Esophagus muscularis mucosa (tissue), 4 donors: ENCODE data around the gene ZNF652. TPM values are rescaled to one million over a fixed set of nuclear protein-coding genes. Genes with fewer than 3 reads are reported as not detected.
A peak's percentile ranks its signal among the peaks of the same experiment; 100 is the strongest.

Experiments used
- DNase-seq: peaks from one replicate; pipeline ENCODE4 v3.0.0-alpha.2; 2017; ENCODE audit errors: extremely low spot score
- H3K27ac ChIP-seq, 4 donors: fragments of 200-600 bp; sonication (generic); replicated peaks in 1 of 4; 1 replicate in 3 of 4; 2 replicates in 1 of 4; pipeline ENCODE4 v1.5.1; 2016 to 2019; ENCODE audit warnings: mild to moderate bottlenecking in 1 of 4
- H3K27me3 ChIP-seq, 4 donors: fragments of 200-600 bp; sonication (generic); one replicate each; pipeline versions ENCODE4 v1.5.1 to v1.6.0; 2016 to 2019
- H3K36me3 ChIP-seq, 4 donors: fragments of 200-600 bp; sonication (generic); one replicate each; pipeline ENCODE4 v1.5.1; 2016 to 2019
- H3K4me1 ChIP-seq, 4 donors: fragments of 200-600 bp; sonication (generic); one replicate each; pipeline ENCODE4 v1.5.1; 2016 to 2019
- H3K4me3 ChIP-seq, 4 donors: fragments of 200-600 bp; sonication (generic); 1 replicate in 2 of 4; 2 replicates in 2 of 4; pipeline ENCODE4 v1.5.1; 2016 to 2019; ENCODE audit warnings: mild to moderate bottlenecking in 4 of 4, moderate library complexity in 1 of 4
- H3K9me3 ChIP-seq, 4 donors: fragments of 200-600 bp; sonication (generic); 1 replicate in 3 of 4; 2 replicates in 1 of 4; pipeline ENCODE4 v1.5.1; 2016 to 2019
- EP300 ChIP-seq: sonication (generic); formaldehyde crosslinking; IDR thresholded peaks from one replicate; pipeline ENCODE4 v1.6.1; 2017; ENCODE audit warnings: antibody characterized with exemption
- POLR2A ChIP-seq: fragments of 450-650 bp; IDR thresholded peaks from one replicate; pipeline ENCODE4 v1.6.1; 2017; ENCODE audit warnings: antibody characterized with exemption, moderate library complexity, mild to moderate bottlenecking, low read depth
- POLR2AphosphoS5 ChIP-seq, 2 donors: sonication (generic); formaldehyde crosslinking; IDR thresholded peaks; one replicate each; pipeline ENCODE4 v1.6.1; 2017; ENCODE audit warnings: antibody characterized with exemption in 2 of 2
- WGBS: methylation state at CpG from one replicate; pipeline ENCODE4 v1.1.5; 2018; 5-methylcytosine and 5-hydroxymethylcytosine counted together
- intact Hi-C: fragments of 100-400 bp; cut with DNase I; formaldehyde crosslinking; loops from one replicate; pipeline ENCODE4 v1.15.1; 2023
- total RNA-seq, 4 donors: library from RNA; depleted of rRNA; stranded (reverse); fragments of >200 nt; gene quantifications; one replicate each; pipeline versions ENCODE4 v1.1.0 to v1.2.1, GENCODE V29; 2016
- TF ChIP-seq, protein P1 (sequence below), 3 experiments: fragments of 200-600 bp in 2 of 3; fragments of 450-650 bp in 1 of 3; sonication (generic) in 2 of 3; IDR thresholded peaks; one replicate each; pipeline ENCODE4 v1.5.1; 2017 to 2019; ENCODE audit warnings: antibody characterized with exemption in 3 of 3, mild to moderate bottlenecking in 2 of 3, moderate library complexity in 1 of 3

ZNF652 gene
- total RNA-seq, 4 donors from 2014 or later: 59.3 to 100.0 (median 83.0) TPM

DNA sequence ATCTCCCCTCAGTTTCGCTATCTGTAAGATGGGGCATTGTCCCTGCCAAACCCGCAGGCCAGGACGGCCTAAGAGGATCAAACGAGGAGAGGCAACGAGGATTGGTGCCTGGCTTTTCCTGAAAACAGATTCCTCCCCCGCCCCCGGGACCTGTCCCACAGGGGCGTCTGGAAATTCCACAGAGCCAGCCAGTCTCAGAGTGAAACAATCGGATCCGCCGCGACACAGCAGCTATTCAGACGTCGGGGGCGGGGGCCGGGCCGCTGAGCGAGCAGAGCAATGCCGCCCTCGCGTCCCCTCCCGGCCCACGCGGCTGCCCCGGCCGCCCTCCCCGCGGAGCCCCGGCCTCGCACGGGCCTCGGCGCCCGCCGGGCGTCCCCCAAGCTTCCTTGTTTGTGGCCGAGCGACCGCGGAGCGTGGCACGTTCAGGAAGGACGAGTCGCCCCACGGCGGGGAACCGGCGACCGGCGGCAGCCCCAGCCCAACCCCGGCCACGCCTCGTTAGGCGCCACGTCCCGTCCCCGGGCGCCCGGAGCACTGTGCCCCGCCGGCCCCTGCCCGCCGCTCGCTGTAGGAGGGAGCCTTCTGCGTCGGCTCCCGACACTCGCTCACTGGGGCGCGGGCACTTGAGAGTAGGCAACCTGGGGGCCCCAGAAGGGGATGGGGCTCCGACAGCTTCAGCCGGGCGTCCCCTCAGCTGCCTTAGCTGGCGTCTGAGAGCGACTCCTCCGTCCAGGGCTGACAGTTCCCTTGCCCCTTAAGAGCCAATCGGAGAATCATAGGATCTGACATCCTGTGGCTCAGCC, 101.8 kb downstream of the ZNF652 start:
- peak overlapping the region; percentile 66 to 78 (median 70) for H3K27ac ChIP-seq
- DNase-seq: no peak
- peaks cover 10 to 19% (median 18%) of the 10 kb centered on the region in 4 donors for H3K4me1 ChIP-seq
- no peaks in the 10 kb centered on the region for H3K9me3 ChIP-seq
- H3K27me3 ChIP-seq: peaks cover 0 to 16% (median 0%) of the 10 kb centered on the region in 4 donors
- peak overlapping the region; percentile 61 to 82 (median 66) for H3K4me3 ChIP-seq
- intact Hi-C loops: no loop called here
- TF ChIP-seq POLR2A: no peak
- TF ChIP-seq POLR2AphosphoS5 (IDR thresholded peaks at IDR 0.05): peak in 1 of 2 donors; percentile 25
- WGBS: 7% methylated on average over 15 of the region's 77 CpGs
- H3K36me3 ChIP-seq: no peaks in the 10 kb centered on the region

- 22% methylated on average over 4 of the region's 10 CpGs for WGBS
- TF ChIP-seq POLR2AphosphoS5 (IDR thresholded peaks at IDR 0.05): no peak
- H3K36me3 ChIP-seq: no peaks in the 10 kb centered on the region
- intact Hi-C loops: no loop called here
- peak overlapping the region; percentile 61 to 82 (median 66) for H3K4me3 ChIP-seq
- peak overlapping the region; percentile 66 to 78 (median 70) for H3K27ac ChIP-seq
- DNase-seq: no peak
- peaks cover 10 to 19% (median 18%) of the 10 kb centered on the region in 4 donors for H3K4me1 ChIP-seq
- peaks cover 0 to 16% (median 0%) of the 10 kb centered on the region in 4 donors for H3K27me3 ChIP-seq
- H3K9me3 ChIP-seq: no peaks in the 10 kb centered on the region
These were observed 102.4 kb downstream of the ZNF652 start for GRCh38 chr17:49259663-49260010.

GRCh38 chr17:49258394-49258793, 103.7 kb downstream of the ZNF652 start:
- Histone ChIP-seq H3K27me3 (peaks cover 0 to 10% (median 0%) of the 10 kb centered on the region in 4 donors), H3K9me3 (no peaks in the 10 kb centered on the region), H3K27ac (no peak overlapping the region), H3K4me1 (peaks cover 10 to 19% (median 18%) of the 10 kb centered on the region in 4 donors), H3K36me3 (no peaks in the 10 kb centered on the region), H3K4me3 (no peak overlapping the region)
- intact Hi-C loops: no loop called here
- TF ChIP-seq POLR2A (no peak), POLR2AphosphoS5 (IDR thresholded peaks at IDR 0.05) (no peak), EP300 (no peak)
- TF ChIP-seq, protein P1, sequence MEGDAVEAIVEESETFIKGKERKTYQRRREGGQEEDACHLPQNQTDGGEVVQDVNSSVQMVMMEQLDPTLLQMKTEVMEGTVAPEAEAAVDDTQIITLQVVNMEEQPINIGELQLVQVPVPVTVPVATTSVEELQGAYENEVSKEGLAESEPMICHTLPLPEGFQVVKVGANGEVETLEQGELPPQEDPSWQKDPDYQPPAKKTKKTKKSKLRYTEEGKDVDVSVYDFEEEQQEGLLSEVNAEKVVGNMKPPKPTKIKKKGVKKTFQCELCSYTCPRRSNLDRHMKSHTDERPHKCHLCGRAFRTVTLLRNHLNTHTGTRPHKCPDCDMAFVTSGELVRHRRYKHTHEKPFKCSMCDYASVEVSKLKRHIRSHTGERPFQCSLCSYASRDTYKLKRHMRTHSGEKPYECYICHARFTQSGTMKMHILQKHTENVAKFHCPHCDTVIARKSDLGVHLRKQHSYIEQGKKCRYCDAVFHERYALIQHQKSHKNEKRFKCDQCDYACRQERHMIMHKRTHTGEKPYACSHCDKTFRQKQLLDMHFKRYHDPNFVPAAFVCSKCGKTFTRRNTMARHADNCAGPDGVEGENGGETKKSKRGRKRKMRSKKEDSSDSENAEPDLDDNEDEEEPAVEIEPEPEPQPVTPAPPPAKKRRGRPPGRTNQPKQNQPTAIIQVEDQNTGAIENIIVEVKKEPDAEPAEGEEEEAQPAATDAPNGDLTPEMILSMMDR (IDR thresholded peaks at IDR 0.05): no peak
- 89% methylated on average over 3 of the region's 3 CpGs for WGBS
- no peak for DNase-seq

- WGBS: 76% methylated on average over 5 of the region's 5 CpGs
- Histone ChIP-seq H3K27me3 (peaks cover 0 to 1% (median 0%) of the 10 kb centered on the region in 4 donors), H3K9me3 (no peaks in the 10 kb centered on the region), H3K36me3 (no peaks in the 10 kb centered on the region), H3K27ac (no peak overlapping the region), H3K4me3 (no peak overlapping the region), H3K4me1 (peaks cover 5 to 9% (median 7%) of the 10 kb centered on the region in 4 donors)
- TF ChIP-seq POLR2AphosphoS5 (IDR thresholded peaks at IDR 0.05) (no peak), EP300 (no peak), POLR2A (no peak)
- TF ChIP-seq, protein P1 (IDR thresholded peaks at IDR 0.05): no peak
- intact Hi-C loops: no loop called here
- DNase-seq: no peak
These were observed 106.9 kb downstream of the ZNF652 start for GRCh38 chr17:49255125-49255524.

DNA sequence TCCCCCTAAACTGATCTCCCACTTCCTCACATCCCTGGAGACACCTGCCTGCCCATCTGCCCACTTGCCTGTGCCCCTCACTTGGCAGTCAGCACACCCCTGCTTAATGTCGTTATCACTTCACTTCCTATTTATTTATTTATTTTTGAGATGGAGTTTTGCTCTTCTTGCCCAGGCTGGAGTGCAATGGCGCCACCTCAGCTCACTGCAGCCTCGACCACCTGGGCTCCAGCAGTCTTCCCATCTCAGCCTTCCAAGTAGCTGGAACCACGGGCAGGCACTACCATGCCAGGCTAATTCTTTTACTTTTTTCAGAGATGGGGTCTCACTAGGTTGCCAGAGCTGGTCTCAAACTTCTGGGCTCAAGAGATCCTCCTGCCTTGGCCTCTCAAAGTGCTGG, 108.0 kb downstream of the ZNF652 start:
- H3K27me3 ChIP-seq: peaks cover 0 to 10% (median 0%) of the 10 kb centered on the region in 4 donors
- no peaks in the 10 kb centered on the region for H3K9me3 ChIP-seq
- peaks cover 5 to 6% (median 6%) of the 10 kb centered on the region in 4 donors for H3K4me1 ChIP-seq
- no peak overlapping the region for H3K27ac ChIP-seq
- no peak overlapping the region for H3K4me3 ChIP-seq
- DNase-seq: no peak
- intact Hi-C loops: no loop called here
- 76% methylated on average over 4 of the region's 4 CpGs for WGBS
- no peaks in the 10 kb centered on the region for H3K36me3 ChIP-seq
- TF ChIP-seq, protein P1 (IDR thresholded peaks at IDR 0.05): no peak
- TF ChIP-seq POLR2AphosphoS5 (IDR thresholded peaks at IDR 0.05) (no peak), POLR2A (no peak), EP300 (no peak)
